ENCODE results near the gene HIP1. TPM values are rescaled to one million over a fixed set of nuclear protein-coding genes. Genes with fewer than 3 reads are reported as not detected.
A peak's percentile ranks its signal among the peaks of the same experiment; 100 is the strongest.
"Not testable (repeated sequence)": the region's sequence is repeated elsewhere in the genome, so short reads cannot be mapped to it uniquely, and the experiment has no call there.

HIP1 gene
- total and polyA plus RNA-seq, 9 of the 15 experiments (the other 6 are each of a cell fraction or from before 2014, with no cell fraction given) = 2.4 to 13.7 (median 9.5) TPM

DNA sequence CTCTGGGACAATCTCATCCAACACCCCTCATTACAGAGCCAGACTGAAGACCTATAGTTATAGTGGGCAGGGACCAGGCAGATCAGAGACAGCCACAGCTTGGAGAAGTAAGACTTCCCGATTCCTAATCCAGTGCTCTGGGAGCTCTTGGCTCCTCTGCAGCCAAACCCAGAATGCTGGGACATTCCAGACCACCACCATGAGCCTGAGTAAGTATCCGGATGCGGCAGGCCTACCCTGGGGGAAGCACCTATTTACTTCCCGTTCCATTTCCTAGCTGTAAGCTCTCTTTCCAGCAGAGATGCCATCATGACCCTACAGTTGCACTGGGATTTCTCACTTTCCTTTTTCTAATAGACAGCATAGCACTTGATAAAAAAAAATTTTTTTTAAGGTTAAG lies 16.4 kb downstream of the HIP1 start (continued):
- TF ChIP-seq ZHX1 (conservative IDR thresholded peaks at IDR 0.05; ENCODE audit: low read length) = no peak
- no peak for TF ChIP-seq TCFL5 (CRISPR knock-in tag; conservative IDR thresholded peaks at IDR 0.05)

DNA sequence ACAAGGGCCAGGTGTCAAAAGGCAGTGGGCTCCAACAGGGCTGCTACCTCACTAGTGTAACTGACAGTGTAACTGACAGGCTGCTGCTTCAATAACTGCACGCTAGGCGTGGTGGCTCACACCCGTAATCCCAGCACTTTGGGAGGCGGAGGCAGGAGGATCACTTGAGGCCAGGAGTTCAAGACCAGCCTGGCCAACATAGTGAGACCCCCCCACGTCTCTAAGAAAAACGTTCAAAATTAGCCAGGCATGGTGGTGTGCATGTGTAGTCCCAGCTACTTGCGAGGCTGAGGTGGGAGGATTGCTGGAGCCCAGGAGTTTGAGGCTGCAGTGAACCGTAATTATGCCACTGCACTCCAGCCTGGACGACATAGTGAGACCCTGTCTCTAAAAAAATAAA lies 16.8 kb downstream of the HIP1 start:
- ATAC-seq; H3K27me3 ChIP-seq (ENCODE audit: control insufficient read depth in 2 of 2, insufficient read depth in 2 of 2, low read length in 2 of 2); BruUV-seq (replicated peaks); H3K4me3 ChIP-seq; H3K9me3 ChIP-seq (replicated peaks; ENCODE audit: control insufficient read depth, insufficient read depth, low read depth, low read length); H4K20me1 ChIP-seq (replicated peaks; ENCODE audit: control insufficient read depth, insufficient read depth, low read length); FAIRE-seq; H2AFZ ChIP-seq (ENCODE audit: low read depth, low read length); H3K79me2 ChIP-seq (ENCODE audit: control insufficient read depth, insufficient read depth, low read length); intact Hi-C loops (cut with micrococcal nuclease); DNase-seq (ENCODE audit: extremely low read depth in 1 of 4, low spot score in 3 of 4); H3K36me3 ChIP-seq (ENCODE audit: control insufficient read depth, insufficient read depth, low read length); CTCF ChIA-PET (ENCODE audit: low intra/inter-chr PET ratio); H3K9me1 ChIP-seq (ENCODE audit: control insufficient read depth, insufficient read depth, low read length); H3K4me2 ChIP-seq (ENCODE audit: insufficient read depth, low read length); H3K27ac ChIP-seq (ENCODE audit: extremely low read depth, low read depth, low read length); in situ Hi-C loops (cut with MboI): not testable (repeated sequence)
- peak; percentile 90 for TF ChIP-seq ZNF121 (CRISPR knock-in tag; conservative IDR thresholded peaks at IDR 0.05)
- H3K4me1 ChIP-seq (replicated peaks in 1 of 2; ENCODE audit: control insufficient read depth in 2 of 2, insufficient read depth in 2 of 2, low read length in 2 of 2) = peaks cover 5 to 12% of the 10 kb centered on the region in 2 experiments; a peak in 1 of 5 replicates
- POLR2A ChIA-PET = interaction anchor here (0.6 to 0.8 kb wide), 2 partner anchors 64 to 77 kb away, joined by 3 read pairs; no protein-coding TSS in a partner anchor
- peak overlapping the region in 1 of 2 experiments; percentile 12; a peak in 1 of 4 replicates for H3K9ac ChIP-seq (ENCODE audit: insufficient read depth in 1 of 2, low read depth in 2 of 2, low read length in 2 of 2)
- 71% methylated on average over 9 of the region's 9 CpGs for WGBS (ENCODE audit: insufficient coverage, low coverage, missing lambda C conversion rate)
